ENCODE measurements around the gene NDUFS8.

Gene NDUFS8

GRCh38 chr11:68037411-68038225 lies 7.1 kb downstream of the NDUFS8 start:
- in situ Hi-C loops (cut with HindIII; ENCODE audit: low pct_unique_long_range_greater_than_20kb, low sequenced_read_pairs) = no loop called here
- no peak for TF ChIP-seq JUND (IDR thresholded peaks at IDR 0.05; ENCODE audit: low read depth)
- no peak for DNase-seq (ENCODE audit: low read depth in 1 of 2, low spot score in 1 of 2)

- DNase-seq (ENCODE audit: low read depth in 1 of 2, low spot score in 1 of 2) = peak in 1 of 2 experiments; percentile 57
- no peak for TF ChIP-seq JUND (IDR thresholded peaks at IDR 0.05; ENCODE audit: low read depth)
- in situ Hi-C loops (cut with HindIII; ENCODE audit: low pct_unique_long_range_greater_than_20kb, low sequenced_read_pairs) = no loop called here
These were observed 7.8 kb downstream of the NDUFS8 start for GRCh38 chr11:68038226-68038717.

DNA sequence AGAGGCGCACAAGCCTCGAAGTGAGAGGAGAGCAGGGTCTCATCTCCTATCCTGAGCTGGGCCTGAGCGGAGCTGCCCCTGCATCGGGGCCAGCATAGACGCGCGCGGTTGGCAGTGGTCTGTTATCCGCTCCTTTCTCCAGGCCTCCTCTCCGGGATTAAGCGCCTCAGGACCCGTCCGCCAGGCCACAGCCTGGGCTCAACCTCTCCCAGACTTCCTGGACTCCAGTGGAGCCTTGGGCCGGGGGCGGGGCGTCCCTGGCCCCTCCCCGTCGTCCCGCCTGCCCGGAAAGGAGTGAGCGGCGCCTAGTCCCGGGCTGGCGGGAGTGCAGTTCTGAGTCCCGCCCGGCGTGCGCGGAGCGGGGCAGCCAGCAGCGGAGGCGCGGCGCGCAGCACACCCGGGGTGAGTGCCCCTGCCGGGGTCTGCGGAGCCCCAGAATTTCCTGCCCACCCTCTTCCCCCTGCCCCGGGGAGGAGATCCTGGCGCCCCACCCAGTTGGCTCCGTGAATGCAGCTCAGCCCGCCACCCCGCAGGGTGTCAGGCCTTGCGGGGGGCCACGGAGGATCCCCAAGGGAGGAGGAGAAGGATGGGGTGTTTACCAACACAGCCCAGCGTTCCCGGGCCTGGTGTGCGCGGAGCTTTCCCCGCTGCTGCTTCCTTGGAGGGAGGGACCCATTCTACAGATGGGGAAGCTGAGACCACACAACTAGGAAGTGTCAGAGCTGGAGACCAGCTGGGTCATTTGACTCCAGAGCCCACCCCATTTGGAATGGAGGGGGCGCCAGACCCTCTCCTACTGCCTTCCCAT lies 8.4 kb downstream of the NDUFS8 start, which contains the start of gene TCIRG1:
TCIRG1 (plus strand) TSS at position 308 of the 808 bp plus-strand sequence. CDS start 2,247 bp downstream, outside the sequence.
- no peak for TF ChIP-seq JUND (IDR thresholded peaks at IDR 0.05; ENCODE audit: low read depth)
- peak; percentile 95 to 99 for DNase-seq (ENCODE audit: low read depth in 1 of 2, low spot score in 1 of 2)
- in situ Hi-C loops (cut with HindIII; ENCODE audit: low pct_unique_long_range_greater_than_20kb, low sequenced_read_pairs) = no loop called here

- DNase-seq (ENCODE audit: low read depth in 1 of 2, low spot score in 1 of 2) = no peak
- in situ Hi-C loops (cut with HindIII; ENCODE audit: low pct_unique_long_range_greater_than_20kb, low sequenced_read_pairs) = no loop called here
- TF ChIP-seq JUND (IDR thresholded peaks at IDR 0.05; ENCODE audit: low read depth) = no peak
These were observed 9.1 kb downstream of the NDUFS8 start for GRCh38 chr11:68039526-68040086.

DNA sequence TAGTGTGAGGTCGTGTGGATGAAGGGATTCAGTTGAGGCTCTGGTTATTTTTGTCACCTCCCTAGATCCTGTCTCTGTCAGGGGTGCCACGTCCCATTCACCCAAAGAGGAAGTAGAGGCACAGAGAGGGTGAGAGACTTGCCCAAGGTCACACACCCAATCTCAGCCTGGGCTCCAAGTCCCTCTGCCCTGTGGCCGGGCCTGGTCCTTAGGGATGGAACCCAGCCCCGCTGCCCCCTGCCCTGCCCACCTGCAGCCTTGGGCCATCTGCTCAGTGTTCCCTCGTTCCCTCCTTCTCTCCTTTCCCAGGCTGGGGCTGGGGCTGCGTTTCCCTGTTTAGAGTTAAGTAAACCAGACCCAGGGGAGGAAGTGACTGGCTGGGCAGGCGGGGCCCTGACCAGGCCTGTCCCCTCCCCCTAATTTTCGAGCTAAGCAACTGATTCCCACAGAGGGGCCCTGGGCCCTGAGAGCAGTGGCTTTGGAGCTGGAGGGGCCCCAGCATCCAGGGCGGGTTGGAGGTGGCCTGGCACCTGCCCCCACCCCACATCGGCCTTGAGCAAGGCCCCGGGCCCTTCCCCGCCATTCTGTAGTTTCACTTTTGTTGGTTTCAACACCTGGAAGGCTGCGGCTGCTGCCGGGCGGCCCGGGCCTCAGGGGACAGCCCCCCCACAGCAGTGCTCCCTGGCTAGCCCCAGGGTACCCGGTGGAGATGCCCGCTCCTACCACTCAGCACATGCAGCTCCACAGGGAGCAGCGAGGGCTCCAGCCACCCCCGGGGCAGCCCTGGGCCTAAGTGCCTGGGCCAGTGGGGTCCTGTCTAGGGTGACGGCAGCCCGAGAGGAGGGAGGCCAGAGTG lies 9.8 kb downstream of the NDUFS8 start:
- no peak for TF ChIP-seq JUND (IDR thresholded peaks at IDR 0.05; ENCODE audit: low read depth)
- in situ Hi-C loops (cut with HindIII; ENCODE audit: low pct_unique_long_range_greater_than_20kb, low sequenced_read_pairs) = no loop called here
- peak in 1 of 2 experiments; percentile 53 for DNase-seq (ENCODE audit: low read depth in 1 of 2, low spot score in 1 of 2)

GRCh38 chr11:68040957-68041591 lies 10.6 kb downstream of the NDUFS8 start:
- no peak for DNase-seq (ENCODE audit: low read depth in 1 of 2, low spot score in 1 of 2)
- in situ Hi-C loops (cut with HindIII; ENCODE audit: low pct_unique_long_range_greater_than_20kb, low sequenced_read_pairs) = no loop called here

DNA sequence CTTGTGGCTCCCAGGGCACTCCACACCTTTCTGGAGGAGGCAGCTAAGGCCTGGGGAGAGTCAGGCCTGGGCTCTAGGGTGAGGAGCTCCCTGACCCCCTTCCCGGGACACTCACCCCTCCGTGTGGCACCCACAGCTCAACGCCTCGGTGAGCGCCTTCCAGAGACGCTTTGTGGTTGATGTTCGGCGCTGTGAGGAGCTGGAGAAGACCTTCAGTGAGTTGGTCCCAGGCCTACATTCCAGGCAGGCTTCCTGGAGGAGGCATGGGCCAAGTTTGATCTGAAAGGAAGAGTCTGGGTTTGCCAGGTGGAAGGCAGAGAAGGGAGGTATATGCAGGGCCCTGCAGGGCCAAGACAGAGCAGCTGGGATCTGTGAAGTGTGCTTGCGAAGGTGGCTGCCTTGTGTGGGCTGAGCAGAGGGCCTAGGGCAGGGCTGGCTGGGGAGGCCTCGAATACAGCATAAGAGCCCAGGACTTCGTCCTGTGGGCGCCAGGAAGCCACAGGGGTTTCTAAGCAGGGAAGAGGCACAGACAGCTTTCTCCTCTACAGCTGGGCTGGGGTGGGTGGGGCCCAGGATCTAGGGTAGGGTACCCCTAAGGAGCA lies 11.2 kb downstream of the NDUFS8 start:
- no peak for TF ChIP-seq JUND (IDR thresholded peaks at IDR 0.05; ENCODE audit: low read depth)
- in situ Hi-C loops (cut with HindIII; ENCODE audit: low pct_unique_long_range_greater_than_20kb, low sequenced_read_pairs) = no loop called here
- no peak for DNase-seq (ENCODE audit: low read depth in 1 of 2, low spot score in 1 of 2)

More at GRCh38 chr11:68040957-68041591, 10.6 kb downstream of the NDUFS8 start:
- no peak for TF ChIP-seq JUND (IDR thresholded peaks at IDR 0.05; ENCODE audit: low read depth)

- no peak for TF ChIP-seq JUND (IDR thresholded peaks at IDR 0.05; ENCODE audit: low read depth)
- DNase-seq (ENCODE audit: low read depth in 1 of 2, low spot score in 1 of 2) = no peak
- in situ Hi-C loops (cut with HindIII; ENCODE audit: low pct_unique_long_range_greater_than_20kb, low sequenced_read_pairs) = no loop called here
These were observed 11.9 kb downstream of the NDUFS8 start for GRCh38 chr11:68042219-68043028.

DNA sequence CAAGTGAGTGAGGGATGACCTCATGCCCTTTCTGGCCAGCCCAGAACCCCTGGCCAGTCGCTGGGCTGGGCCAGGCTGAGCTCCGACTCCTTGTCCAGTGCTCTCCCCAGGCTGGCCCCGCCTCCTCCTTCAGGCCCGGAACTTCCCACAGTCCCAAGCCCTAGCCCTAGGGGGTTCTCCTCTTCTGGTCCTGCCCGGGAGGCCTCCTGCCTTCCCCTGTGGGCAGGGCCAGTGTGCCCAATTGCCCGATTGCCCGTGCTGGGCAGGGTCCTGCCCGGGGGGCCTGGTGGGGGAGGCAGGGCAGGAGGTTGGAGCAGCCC lies 12.5 kb downstream of the NDUFS8 start:
- TF ChIP-seq JUND (IDR thresholded peaks at IDR 0.05; ENCODE audit: low read depth) = no peak
- DNase-seq (ENCODE audit: low read depth in 1 of 2, low spot score in 1 of 2) = no peak
- in situ Hi-C loops (cut with HindIII; ENCODE audit: low pct_unique_long_range_greater_than_20kb, low sequenced_read_pairs) = no loop called here

- in situ Hi-C loops (cut with HindIII; ENCODE audit: low pct_unique_long_range_greater_than_20kb, low sequenced_read_pairs) = no loop called here
- DNase-seq (ENCODE audit: low read depth in 1 of 2, low spot score in 1 of 2) = no peak
- TF ChIP-seq JUND (IDR thresholded peaks at IDR 0.05; ENCODE audit: low read depth) = no peak
These were observed 13.1 kb downstream of the NDUFS8 start for GRCh38 chr11:68043349-68044144.

All from T47D (cell line).